Prostate gland (tissue), 2 donors: ENCODE measurements around the gene FUT2.
A peak's percentile ranks its signal among the peaks of the same experiment; 100 is the strongest.

ENCODE experiments used
- CTCF ChIP-seq, 4 experiments: fragments of 200-600 bp in 2 of 4; fragments of 450-650 bp in 2 of 4; sonication (generic) in 2 of 4; IDR thresholded peaks; 1 replicate in 3 of 4; 2 replicates in 1 of 4; pipeline ENCODE4 v1.5.1; 2016 to 2019; ENCODE audit warnings: antibody characterized with exemption in 4 of 4, mild to moderate bottlenecking in 2 of 4, moderate library complexity in 2 of 4
- POLR2A ChIP-seq: fragments of 450-650 bp; IDR thresholded peaks from one replicate; pipeline ENCODE4 v1.6.1; 2016; ENCODE audit warnings: antibody characterized with exemption, mild to moderate bottlenecking

- TF ChIP-seq CTCF (IDR thresholded peaks at IDR 0.05) (peak; percentile 41 to 78 (median 62)), POLR2A (peak; percentile 26)
These were observed 43.0 kb downstream of the FUT2 start for GRCh38 chr19:48738557-48739403.
